SKM-1 (cell line): ENCODE data around the gene SULF2.
"Not testable (repeated sequence)": the region's sequence is repeated elsewhere in the genome, so short reads cannot be mapped to it uniquely, and the experiment has no call there.

ENCODE experiments used
- DNase-seq: peaks from one replicate; lab custom pipeline; 2025; ENCODE audit not compliant: unreplicated experiment; lab: John Stamatoyannopoulos, UW

The SULF2 gene

GRCh38 chr20:47804972-47805371 is 19.7 kb upstream of the SULF2 start:
- DNase-seq = not testable (repeated sequence)

- not testable (repeated sequence) for DNase-seq
Measured at GRCh38 chr20:47804224-47804825, 19.0 kb upstream of the SULF2 start.

- DNase-seq = no peak
Measured at GRCh38 chr20:47802975-47803374, 17.7 kb upstream of the SULF2 start.

GRCh38 chr20:47802226-47802920 is 17.1 kb upstream of the SULF2 start:
- no peak for DNase-seq

GRCh38 chr20:47801759-47802158 is 16.5 kb upstream of the SULF2 start:
- no peak for DNase-seq

GRCh38 chr20:47801079-47801478 is 15.8 kb upstream of the SULF2 start:
- no peak for DNase-seq

DNA sequence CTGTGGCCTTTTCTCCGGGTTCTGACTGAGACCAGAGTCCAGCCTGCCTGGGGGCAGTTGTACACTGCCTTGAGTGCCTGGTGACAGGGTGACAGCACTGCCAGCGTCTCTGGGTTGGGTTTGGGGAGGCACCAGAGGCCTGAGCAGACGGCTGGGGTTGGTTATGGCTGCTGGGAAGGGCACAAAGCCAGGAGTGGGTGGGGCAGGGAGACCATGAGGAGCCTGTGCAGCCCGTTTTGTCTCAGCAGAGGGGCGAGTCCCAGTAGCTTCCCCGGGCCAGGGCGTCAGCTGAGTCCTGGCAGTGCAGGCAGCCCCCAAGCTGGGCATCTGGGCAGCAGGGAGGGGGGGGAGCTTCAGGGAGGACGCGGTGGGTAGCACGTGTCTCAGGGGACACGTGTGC is 15.3 kb upstream of the SULF2 start:
- no peak for DNase-seq

GRCh38 chr20:47799116-47799715 is 13.9 kb upstream of the SULF2 start:
- no peak for DNase-seq

GRCh38 chr20:47796971-47797370 is 11.7 kb upstream of the SULF2 start:
- DNase-seq = no peak

GRCh38 chr20:47795214-47795907 is 10.1 kb upstream of the SULF2 start:
- no peak for DNase-seq

DNA sequence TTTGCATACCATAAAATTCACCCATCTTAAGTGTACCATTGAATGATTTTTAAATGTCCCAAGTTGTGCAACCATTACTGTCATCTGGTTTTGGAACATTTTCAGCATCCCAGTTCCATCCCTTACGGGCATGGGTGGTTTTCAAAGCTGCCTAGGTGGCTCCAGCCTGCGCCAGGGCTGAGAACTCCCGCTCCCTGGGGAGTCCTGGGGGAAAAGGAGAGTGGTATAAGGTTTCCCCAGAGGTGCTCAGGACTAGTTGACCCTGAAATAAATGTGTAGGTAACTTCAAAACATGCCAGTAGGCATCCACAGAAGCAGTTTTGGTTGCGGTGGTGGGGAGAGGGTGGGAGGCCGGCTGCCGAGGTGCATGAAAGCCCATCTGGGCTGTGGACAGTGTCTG is 9.0 kb upstream of the SULF2 start:
- DNase-seq = not testable (repeated sequence)

GRCh38 chr20:47792021-47792618 is 6.8 kb upstream of the SULF2 start:
- DNase-seq = no peak

- DNase-seq = no peak
Measured at GRCh38 chr20:47791084-47791599, 5.9 kb upstream of the SULF2 start.

- no peak for DNase-seq
Measured at GRCh38 chr20:47790580-47790965, 5.3 kb upstream of the SULF2 start.

DNA sequence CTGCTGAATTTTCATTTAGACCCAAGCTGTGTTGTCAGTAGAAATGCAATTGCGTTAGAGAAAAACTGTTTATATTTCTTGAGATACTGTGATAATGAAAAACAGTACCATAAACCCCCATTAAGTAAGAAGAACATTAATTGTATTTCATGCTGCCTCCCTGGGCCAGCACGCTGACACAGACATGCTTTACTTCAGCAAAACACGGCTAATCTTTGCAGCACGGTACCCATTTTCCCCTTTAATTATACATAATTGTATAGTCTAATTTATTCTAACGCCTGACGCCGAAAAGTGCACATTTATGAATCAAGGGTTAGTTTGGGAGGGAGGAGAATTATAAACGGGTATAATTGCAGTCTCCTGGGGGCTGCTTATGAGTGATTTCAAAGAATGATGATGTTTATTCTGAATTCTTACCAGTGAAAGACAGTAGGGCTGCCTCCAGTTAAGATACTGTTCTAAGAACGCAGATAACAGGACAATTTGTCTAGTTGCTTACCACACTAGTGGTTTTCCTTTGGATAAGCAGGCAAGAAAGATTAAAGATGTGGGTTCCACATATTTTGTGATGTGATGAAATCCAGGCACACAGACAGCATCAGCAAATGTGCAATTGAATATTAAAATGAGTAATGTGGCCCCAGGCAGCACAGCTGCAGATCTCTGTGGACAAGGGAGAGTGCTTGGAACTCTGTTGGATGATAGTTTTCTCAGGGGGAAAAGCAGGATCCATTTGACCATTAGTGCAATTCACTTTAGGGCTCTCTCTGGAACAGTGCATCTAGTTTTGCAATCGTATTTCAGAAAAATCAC is 4.7 kb upstream of the SULF2 start:
- DNase-seq = no peak

DNA sequence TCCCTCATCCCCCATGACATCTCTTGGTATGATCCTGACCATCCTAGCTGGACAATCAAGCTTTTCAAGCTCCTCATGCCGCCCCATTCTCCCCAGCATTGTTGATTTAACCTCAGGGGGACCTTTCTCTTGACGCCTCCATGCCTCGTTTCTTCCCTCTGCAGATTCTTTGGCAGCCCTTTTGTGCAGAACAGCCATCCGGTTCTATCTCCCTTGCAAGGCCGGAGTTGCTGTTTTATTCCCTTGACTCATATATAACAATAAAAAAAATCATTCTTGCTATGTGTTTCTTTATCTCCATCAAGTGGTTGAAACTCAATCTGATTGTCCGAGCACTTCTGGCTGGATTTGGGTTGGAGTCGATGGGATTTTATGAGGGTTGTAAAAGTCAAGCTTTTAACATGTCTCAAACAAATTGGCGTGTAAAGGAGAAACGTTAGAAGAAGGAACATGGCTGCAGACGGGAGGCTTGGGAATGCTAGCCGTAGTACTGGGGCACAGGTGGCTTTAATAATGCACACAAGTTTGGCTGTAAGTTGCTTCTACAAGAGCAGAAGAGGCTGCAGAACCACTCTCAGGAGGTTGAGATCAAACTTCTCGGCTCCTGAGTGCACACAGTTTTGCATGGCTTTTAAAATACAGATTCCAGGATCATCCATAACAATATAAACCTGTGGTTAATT is 3.9 kb upstream of the SULF2 start:
- no peak for DNase-seq

DNA sequence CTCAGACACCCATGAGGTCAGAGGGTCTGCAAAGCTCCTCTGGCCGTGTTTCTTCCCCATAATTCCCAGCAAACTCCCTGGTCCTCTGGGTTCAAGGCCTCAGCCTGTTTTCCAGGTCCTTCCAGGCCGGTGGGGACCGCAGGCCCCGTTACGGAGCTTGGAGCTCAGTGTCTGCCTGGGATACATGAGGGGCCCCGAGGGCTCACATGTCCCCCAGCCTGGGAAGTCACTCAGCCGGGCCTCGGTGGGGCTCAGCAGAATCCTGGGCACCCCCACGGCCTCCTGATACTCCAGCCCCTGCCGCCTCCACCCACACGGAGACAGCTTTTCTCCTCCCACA is 3.4 kb upstream of the SULF2 start:
- DNase-seq = no peak

GRCh38 chr20:47786765-47787107 is 1.5 kb upstream of the SULF2 start:
- DNase-seq = no peak

DNA sequence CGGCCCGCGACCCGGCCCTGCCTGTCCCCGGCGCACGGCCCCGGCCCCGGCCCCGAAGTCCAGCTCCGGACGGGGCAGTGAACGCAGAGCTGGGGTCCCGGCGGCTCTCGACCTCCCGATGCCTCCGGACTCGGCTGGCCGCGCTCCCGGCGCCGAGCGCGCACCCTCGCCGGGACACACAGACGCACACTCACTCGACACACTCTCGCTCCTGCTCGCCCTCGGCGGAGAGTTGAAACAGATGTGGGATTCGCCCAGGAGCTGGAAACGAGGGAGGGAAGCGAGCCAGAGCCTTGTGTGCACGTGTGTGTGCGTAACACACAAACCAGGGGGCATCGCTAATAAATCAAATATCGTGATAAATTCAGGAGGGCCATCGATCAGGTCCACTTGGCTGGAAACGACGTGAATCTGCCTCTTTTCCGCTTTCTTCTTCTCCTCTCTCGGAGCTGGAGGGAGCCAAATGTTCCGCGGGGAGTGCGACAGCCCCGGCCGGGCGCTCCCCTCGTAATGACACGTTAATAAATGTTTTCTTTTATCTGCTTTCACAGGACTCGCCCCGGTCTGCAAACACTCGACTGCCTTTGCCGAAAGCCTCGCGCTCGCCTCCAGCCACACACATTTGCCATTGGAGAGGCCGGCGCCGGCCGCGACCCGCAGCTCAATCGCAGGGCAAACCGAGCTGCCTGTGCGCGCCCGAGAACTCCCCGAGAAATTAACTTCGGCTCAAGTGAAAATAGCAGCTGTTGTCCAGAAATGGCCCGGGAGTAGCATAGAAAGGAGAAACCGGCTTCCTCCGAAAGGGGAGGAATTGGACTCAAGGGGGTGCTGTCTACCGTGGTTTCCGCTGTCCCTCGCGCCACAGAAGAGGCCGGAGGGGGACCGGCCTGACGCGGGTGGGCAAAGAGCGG is 828 bp upstream of the SULF2 start:
- DNase-seq = peak; percentile 43
